HG03565 (cell line): Measurements from ENCODE around the gene FOXP4.

Experiments used
- ATAC-seq: cut with Tn5 transposase; IDR thresholded peaks from one replicate; pipeline ENCODE4 v1.9.1; 2021; ENCODE audit warnings: mild to moderate bottlenecking, moderate library complexity; ENCODE audit not compliant: unreplicated experiment

The FOXP4 gene

GRCh38 chr6:41622206-41622988 is 76.2 kb downstream of the FOXP4 start:
- no peak for ATAC-seq

DNA sequence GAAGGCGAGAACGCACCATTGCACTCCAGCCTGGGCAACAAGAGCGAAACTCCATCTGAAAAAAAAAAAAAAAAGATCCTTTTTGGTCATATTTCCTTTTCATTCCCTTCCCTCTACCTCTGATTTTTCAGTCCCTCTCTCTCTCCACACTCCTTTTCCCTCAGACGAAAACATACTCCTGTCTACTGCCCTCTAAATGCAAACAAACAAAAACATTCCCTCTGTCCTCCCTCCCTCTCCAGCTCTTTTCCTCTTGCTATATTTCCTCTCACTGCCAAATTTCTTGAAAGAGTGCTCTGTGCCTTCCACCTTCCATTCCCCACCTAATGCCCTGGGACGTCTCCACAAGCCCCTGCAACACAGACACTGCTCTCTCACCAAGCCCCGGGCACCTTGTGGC is 77.1 kb downstream of the FOXP4 start:
- no peak for ATAC-seq

- ATAC-seq = no peak
These were observed 78.6 kb downstream of the FOXP4 start for GRCh38 chr6:41624621-41625380.

DNA sequence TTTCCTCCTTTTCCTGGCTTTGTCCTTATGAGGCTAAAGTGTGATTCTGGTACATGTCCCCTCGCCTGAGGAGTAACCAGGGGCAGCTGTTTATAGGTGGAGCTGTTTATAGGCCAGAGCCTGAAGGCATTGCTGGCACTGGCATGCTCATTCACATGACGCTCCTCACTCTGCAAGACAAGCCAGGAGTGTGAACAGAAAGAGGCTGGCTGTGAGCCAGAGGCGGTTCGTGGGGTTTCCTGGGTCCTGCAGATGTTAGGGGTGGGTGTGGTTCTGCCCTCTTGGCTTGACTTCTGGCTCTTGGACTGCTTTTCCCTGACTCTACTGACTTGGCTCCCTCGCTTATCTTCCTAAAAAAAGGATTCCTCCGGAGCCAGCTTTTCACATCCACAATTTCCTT is 79.3 kb downstream of the FOXP4 start:
- no peak for ATAC-seq

- ATAC-seq = no peak
These were observed 79.8 kb downstream of the FOXP4 start for GRCh38 chr6:41626022-41626421.

- no peak for ATAC-seq
These were observed 80.7 kb downstream of the FOXP4 start for GRCh38 chr6:41626917-41627316.

DNA sequence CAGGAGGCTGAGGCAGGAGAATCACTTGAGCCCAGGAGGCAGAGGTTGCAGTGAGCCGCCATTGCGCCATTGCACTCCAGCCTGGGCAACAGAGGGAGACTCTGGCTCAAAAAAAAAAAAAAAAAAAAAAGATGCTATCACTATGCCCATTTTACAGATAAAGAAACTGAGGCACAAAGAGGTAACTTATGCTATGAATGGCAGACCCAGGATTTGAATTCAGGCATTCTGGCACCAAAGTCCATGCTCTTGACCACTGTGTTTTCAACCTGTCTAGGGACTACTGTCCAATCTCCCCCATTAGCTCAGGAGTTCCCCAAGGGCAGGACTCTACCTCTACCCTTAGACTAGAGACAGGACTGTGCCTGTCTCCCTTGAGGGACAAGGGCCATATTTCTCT is 82.9 kb downstream of the FOXP4 start:
- no peak for ATAC-seq

DNA sequence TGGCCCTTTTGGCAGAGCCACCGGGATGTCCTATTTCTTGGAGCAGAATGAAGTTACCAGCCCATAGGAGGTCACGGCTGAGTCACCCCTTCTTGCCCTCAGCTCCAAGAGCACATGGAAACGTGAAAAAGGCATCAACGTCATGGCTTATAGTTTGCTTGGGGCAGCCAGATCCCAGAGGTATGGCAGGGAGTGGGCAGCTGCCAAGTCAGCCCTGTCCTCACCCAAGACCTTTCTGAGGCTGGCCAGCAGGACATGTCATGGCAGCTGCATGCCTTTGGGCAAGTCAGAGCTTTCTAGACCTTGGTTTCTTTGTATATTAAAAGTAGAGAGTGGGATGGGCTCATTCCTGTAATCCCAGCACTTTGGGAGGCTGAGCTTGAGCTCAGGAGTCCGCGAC is 83.9 kb downstream of the FOXP4 start:
- no peak for ATAC-seq

DNA sequence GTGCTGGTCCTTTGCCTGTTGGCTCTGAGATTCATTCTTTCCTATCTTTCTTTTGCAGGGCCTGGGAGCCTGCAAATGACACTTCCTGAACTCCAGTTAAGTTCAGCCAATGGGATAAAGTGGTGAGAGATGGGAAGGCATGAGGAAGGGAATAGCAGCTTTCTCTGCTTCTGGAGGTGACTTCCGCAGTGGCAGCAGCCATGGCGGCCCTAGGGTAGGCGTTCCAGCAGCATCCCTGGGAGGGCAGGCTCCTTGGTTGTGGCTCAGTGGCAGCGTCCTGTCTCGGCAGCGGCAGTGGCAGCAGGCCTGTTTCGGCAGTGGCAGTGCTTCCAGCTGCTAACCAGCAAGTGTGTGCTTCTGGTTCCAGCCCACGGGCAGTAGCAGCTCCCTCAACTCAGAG is 84.8 kb downstream of the FOXP4 start:
- ATAC-seq = no peak

DNA sequence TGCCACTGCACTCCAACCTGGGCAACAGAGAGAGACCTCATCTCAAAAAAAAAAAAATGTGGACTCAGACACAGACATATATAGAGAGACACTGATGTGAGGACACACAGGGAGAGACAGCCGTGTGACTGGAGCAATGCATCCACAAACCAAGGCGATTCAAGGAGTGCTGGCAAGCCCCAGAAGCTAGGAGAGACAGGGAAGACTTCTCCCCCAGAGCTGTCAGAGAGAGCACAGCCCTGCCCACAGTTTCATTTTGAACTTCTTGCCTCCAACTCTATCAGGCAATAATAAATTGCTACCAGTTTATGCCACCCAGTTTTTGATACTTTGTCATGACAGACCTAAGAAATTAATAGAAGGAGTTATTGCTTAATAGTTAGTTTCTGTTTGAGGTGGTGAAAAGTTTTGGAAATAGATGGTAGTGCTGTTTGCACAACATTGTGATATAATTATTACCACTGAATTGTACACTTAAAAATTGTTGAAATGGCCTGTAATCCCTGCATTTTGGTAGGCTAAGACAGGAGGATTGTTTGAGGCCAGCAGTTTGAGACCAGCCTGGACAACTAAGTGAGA is 87.0 kb downstream of the FOXP4 start:
- ATAC-seq = no peak

- no peak for ATAC-seq
These were observed 88.5 kb downstream of the FOXP4 start for GRCh38 chr6:41634657-41635056.

DNA sequence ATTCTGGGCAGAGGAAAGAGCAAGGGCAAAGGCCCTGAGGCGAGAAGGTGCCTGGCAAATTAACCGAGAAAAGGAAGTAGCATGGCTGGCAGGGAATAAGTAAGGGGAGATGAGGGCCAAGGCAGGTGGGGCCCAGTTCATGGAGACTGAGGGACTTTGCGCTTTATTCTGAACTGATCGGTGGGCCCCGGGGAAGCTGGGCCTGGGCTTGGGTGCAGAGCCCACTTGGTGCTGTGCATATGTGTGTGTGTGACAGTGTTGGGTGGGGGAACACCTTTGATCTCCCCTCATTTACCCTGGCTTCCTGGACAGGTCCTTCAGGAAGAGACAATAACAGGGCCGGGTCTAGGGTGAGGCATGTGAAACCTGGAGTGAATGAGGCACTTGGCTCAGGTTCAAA is 89.2 kb downstream of the FOXP4 start:
- no peak for ATAC-seq

GRCh38 chr6:41636833-41637193 is 90.6 kb downstream of the FOXP4 start:
- ATAC-seq = no peak

DNA sequence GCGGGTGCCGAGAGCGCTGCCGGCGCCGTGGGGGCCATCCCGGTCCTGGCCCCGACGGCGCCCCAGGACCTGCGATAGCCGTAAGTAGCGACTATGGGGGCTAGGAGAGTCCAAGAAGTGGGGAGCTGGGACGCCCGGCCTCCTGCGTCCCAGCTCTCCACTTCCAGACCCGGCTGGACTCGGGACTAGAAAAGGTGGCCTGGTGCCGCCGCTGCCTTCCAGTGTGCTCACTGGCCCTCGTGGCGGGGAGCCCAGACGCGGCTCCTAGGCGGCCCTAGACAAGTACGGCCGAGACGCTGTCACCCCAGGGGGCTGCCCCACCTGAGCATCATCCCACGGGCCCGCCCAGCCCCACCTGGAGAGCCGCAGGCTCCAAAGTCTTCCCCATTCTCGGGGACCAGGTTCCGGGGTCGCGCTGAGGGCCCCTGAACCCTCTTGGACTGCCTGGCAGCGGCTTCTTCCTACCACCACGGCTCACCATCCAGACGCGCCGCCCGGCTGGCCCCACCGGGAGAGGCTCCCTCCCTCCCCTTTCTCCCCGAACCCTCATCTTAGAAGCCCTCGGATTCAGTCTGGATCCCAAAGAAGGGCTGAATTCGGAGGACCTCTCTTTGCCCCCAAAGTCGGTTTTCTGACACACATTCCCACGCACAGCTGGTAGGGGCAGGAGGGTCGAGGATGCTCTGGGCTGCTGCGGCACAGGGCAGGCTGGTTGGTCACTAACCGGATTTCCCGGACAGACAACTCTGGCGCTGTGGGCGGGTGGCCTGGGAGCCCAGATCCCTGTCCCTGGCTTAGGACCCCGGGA is 91.2 kb downstream of the FOXP4 start:
- no peak for ATAC-seq

DNA sequence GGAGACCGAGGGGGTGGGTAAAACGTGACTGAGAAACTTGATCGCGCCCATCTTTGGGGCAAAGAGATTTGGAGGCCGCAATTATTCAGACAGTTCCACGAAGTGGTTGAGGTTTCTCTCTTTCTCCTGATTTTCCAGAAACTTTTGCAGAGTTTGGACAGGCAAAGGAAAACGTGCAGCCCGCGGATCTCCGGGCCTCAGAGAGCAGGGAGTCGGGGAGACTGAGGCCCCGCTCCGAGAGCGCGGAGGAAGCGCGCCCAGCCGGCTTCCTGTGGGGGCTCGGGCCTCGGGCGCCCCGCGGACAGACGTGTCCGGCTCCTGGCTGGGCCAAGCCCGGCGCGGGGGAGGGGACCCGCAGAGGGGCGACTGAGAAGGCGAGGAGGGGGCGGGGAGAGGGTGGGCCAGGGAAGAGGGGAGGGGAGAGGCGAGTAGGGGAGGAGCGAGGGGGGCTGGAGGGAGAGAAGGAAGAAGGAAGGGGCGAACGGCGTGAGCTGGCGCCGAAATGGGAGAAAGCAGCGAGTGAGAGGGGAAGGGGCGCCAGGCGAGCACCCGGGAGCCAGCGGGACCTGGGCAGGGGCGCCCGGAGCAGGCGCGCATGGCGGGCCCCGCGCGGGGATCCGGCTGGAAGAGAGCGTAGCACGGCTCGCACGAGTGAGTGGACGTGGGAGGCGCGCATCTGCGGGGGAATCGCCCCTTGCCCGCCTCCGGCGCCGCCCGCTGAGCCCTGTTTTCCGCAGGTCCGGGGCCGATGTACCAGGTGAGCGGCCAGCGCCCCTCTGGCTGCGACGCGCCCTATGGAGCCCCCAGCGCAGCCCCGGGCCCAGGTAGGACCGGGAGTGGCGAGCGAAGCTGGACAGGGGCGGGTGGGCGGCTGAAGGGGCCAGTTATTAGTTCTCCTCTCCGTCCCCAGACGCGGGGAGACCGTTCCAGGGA is 92.1 kb downstream of the FOXP4 start, which contains the start of gene MDFI:
Gene MDFI (plus strand): TSS at position 467 of the 933 bp plus-strand sequence. CDS start 282 bp downstream, at position 749.
- ATAC-seq = no peak

- ATAC-seq = no peak
These were observed 93.0 kb downstream of the FOXP4 start for GRCh38 chr6:41638935-41639808.

DNA sequence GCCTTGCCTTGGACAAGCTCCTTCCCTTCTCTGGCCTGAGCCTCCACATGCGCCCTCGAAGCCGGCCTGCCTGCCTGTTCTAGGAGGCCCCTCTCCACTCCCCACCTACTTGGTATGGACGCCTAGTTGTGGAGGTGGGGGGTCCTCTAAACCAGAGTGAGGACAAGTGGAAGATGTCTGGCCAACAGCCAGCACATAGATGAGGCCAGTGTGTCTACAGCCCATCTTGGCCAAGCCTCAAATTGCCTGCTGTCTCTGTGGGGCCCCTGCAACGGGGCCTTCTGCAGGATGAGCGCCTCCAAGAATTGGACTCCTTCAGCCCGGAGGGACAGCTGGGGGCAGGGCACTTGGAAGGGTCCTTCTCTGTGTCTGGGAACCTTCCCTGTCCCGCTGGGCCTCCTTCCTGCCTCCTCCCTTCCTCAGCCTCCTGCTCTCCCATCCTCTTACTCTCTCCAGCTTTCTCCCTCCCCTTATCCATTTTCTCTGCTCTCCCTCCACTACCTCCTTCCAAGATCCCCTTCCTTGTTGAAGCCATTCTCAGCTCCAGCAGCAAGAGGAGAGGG is 93.7 kb downstream of the FOXP4 start:
- no peak for ATAC-seq

DNA sequence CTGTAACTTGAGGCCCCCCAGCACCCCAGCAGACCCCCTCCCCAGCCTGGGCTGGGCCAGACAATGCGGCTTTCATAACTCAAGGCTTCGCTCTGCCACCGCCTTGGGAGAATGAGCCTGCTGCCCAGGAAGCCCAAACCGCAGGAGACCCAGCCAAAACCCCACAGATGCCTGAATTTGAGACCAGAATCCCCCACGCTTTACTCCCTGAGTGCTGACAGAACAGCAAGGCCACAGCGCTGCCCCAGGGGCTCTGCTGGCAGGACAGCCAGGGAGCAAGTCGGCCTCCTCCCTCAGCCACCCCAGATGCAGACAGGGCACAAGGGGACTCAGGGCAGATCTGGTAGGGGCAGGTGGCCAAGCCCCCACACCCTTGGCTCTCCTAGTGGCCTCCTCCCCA is 94.2 kb downstream of the FOXP4 start:
- ATAC-seq = no peak
